Right lobe of liver (tissue), 4 donors: ENCODE measurements around the gene SLC13A1.

Experiments
- POLR2A ChIP-seq: fragments of 450-650 bp; IDR thresholded peaks from one replicate; pipeline ENCODE4 v1.6.1; 2017; ENCODE audit warnings: antibody characterized with exemption, mild to moderate bottlenecking
- TF ChIP-seq, protein P1 (sequence below), 4 donors: fragments of 200-600 bp in 3 of 4; fragments of 450-650 bp in 1 of 4; IDR thresholded peaks; one replicate each; pipeline versions ENCODE4 v1.5.1 to v1.8.0; 2016 to 2022; ENCODE audit warnings: antibody characterized with exemption in 4 of 4, mild to moderate bottlenecking in 2 of 4
- donor health status: DM: no; HTN: no; CAD: no.
- donor health status: DM: no; HTN: no; CAD: no.
- donor health status: DM: no; HTN: yes; CAD: no.

DNA sequence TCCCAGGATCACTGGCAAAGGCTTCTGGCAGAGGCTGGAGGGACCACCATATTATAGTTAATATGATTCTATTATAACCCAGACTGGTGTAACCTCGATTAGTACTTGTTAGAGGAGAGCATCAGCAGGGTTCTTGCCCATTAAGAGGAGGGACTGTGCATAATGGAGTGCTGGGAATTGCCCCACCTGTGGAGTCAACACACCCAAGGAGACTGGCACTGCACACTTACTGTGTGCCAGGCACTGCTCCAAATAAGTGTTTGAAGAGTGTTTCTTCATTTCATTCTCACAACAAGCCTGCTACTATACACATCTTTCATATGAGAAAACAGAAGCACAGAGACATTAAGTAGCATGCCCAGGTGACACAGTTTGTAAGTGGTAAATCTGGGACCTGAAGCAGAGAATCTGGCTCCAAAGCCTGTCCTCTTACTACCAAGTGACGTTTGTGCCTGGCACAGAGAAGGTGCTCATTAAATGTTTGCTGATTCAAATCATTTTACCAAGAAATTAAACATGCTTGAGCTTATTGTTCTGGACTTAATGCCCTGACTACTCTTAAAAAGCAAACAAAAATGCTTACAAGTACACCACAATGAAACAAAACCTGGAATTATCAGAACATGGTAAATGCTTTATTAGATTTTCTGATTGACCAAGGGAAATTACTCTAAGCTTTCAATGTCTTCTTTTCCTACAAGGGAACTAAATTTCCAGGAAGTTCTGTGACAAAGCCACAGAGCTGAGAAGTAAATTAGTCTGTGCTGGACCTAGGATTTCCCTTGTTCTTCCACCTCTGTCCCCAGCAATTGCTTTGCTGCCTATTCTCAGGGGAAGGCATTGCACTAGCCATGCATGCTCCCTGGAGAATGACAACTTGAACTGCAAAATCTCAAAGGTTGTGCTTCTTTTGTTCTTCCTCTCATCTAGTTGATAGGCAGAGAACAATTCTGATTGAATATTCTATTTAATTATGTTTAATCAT is 809 bp downstream of the SLC13A1 start:
- TF ChIP-seq, protein P1, sequence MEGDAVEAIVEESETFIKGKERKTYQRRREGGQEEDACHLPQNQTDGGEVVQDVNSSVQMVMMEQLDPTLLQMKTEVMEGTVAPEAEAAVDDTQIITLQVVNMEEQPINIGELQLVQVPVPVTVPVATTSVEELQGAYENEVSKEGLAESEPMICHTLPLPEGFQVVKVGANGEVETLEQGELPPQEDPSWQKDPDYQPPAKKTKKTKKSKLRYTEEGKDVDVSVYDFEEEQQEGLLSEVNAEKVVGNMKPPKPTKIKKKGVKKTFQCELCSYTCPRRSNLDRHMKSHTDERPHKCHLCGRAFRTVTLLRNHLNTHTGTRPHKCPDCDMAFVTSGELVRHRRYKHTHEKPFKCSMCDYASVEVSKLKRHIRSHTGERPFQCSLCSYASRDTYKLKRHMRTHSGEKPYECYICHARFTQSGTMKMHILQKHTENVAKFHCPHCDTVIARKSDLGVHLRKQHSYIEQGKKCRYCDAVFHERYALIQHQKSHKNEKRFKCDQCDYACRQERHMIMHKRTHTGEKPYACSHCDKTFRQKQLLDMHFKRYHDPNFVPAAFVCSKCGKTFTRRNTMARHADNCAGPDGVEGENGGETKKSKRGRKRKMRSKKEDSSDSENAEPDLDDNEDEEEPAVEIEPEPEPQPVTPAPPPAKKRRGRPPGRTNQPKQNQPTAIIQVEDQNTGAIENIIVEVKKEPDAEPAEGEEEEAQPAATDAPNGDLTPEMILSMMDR (IDR thresholded peaks at IDR 0.05), result no peak
- TF ChIP-seq POLR2A, result no peak
